GM12878 (cell line): ENCODE results near the gene TMEM263. TPM values are rescaled to one million over a fixed set of nuclear protein-coding genes. Genes with fewer than 3 reads are reported as not detected.

ENCODE experiments used
- ATAC-seq: fragments of 200-7000 bp; cut with Tn5 transposase; 3 replicates; pipeline ENCODE4 v1.9.1; 2020; ENCODE audit warnings: mild to moderate bottlenecking, moderate library complexity
- BruUV-seq: library from RNA; stranded (reverse); fragments of 400-500 nt; replicated peaks from 2 replicates; lab custom pipeline; 2021; lab: Mats Ljungman, UMichigan
- CTCF ChIA-PET: fragments of 300-600 bp; sonication (Branson Sonifier 250); formaldehyde crosslinking; extraction: SDS; loops from one replicate; lab custom pipeline; 2021; ENCODE audit warnings: inconsistent platforms; lab: Yijun Ruan, JAX
- POLR2A ChIA-PET: fragments of 350-600 bp; formaldehyde crosslinking; extraction: SDS; loops from one replicate; lab custom pipeline; 2021; ENCODE audit warnings: inconsistent platforms; lab: Charles Lee
- RAD21 ChIA-PET: fragments of 300-600 bp; sonication (Branson Sonifier 250); formaldehyde crosslinking; loops from one replicate; lab custom pipeline; 2023; ENCODE audit warnings: antibody characterized with exemption; ENCODE audit not compliant: unreplicated experiment; lab: Charles Lee
- SMC1A ChIA-PET: fragments of 300-600 bp; sonication (Branson Sonifier 250); formaldehyde crosslinking; loops from one replicate; lab custom pipeline; 2023; ENCODE audit not compliant: unreplicated experiment, uncharacterized antibody; lab: Charles Lee
- DNase-seq: peaks from one replicate; pipeline ENCODE4 v3.0.0-alpha.2; 2011; ENCODE audit warnings: low read depth, low spot score
- FAIRE-seq: peaks from 3 replicates; lab custom pipeline; 2011; peaks lifted over from hg19 to GRCh38; lab: Jason Lieb, UNC
- H2AFZ ChIP-seq: 2 replicates; pipeline ENCODE4 v1.6.0; 2011; ENCODE audit warnings: low read depth, low read length, control low read depth; ENCODE audit not compliant: control insufficient read depth
- H3K27ac ChIP-seq: 2 replicates; pipeline ENCODE4 v1.5.1; 2011; ENCODE audit warnings: control low read depth; ENCODE audit not compliant: control insufficient read depth, insufficient read depth
- H3K27me3 ChIP-seq, 2 experiments: replicated peaks in 1 of 2; 2 replicates each; pipeline versions ENCODE4 v1.6.0 to v1.6.1; 2011; ENCODE audit warnings: low read length in 1 of 2; ENCODE audit not compliant: control insufficient read depth in 2 of 2, insufficient read depth in 2 of 2
- H3K36me3 ChIP-seq, 2 experiments: 2 replicates each; pipeline ENCODE4 v1.5.1; 2011; ENCODE audit warnings: low read length in 1 of 2; ENCODE audit not compliant: control insufficient read depth in 2 of 2, insufficient read depth in 2 of 2
- H3K4me1 ChIP-seq: 2 replicates; pipeline ENCODE4 v1.6.1; 2011; ENCODE audit warnings: mild to moderate bottlenecking, low read length, moderate library complexity, mixed read lengths; ENCODE audit not compliant: control insufficient read depth, insufficient read depth
- H3K4me2 ChIP-seq: 2 replicates; pipeline ENCODE4 v1.6.0; 2011; ENCODE audit warnings: control low read depth; ENCODE audit not compliant: control insufficient read depth, insufficient read depth
- H3K4me3 ChIP-seq: fragments of 200-600 bp; sonication (generic); 2 replicates; pipeline ENCODE4 v1.5.1; 2016
- H3K79me2 ChIP-seq: 2 replicates; pipeline ENCODE4 v1.6.0; 2011; ENCODE audit warnings: low read length; ENCODE audit not compliant: control insufficient read depth, insufficient read depth
- H3K9ac ChIP-seq: 2 replicates; pipeline ENCODE4 v1.8.0; 2011; ENCODE audit warnings: low read length, control low read depth, mixed read lengths; ENCODE audit not compliant: control insufficient read depth, insufficient read depth
- H3K9me3 ChIP-seq: replicated peaks from 3 replicates; pipeline ENCODE4 v1.5.1; 2011; ENCODE audit warnings: mild to moderate bottlenecking, low read length; ENCODE audit not compliant: control insufficient read depth, insufficient read depth
- H4K20me1 ChIP-seq: 2 replicates; pipeline ENCODE4 v1.6.0; 2011; ENCODE audit not compliant: control insufficient read depth, insufficient read depth
- DPF2 ChIP-seq: fragments of 450-650 bp; IDR thresholded peaks from 2 replicates; pipeline ENCODE4 v1.6.1; 2017; ENCODE audit warnings: mild to moderate bottlenecking
- IKZF1 ChIP-seq: fragments of 450-650 bp; conservative IDR thresholded peaks from 2 replicates; pipeline ENCODE4 v1.6.1; 2017; ENCODE audit warnings: antibody characterized with exemption, mild to moderate bottlenecking
- JUND ChIP-seq: IDR thresholded peaks from 2 replicates; pipeline ENCODE4 v1.6.1; 2012; ENCODE audit warnings: low read depth, mild to moderate bottlenecking, low read length, improper control_type of control experiment, moderate library complexity
- KAT2A ChIP-seq: conservative IDR thresholded peaks from 2 replicates; pipeline ENCODE4 v1.6.1; 2011; ENCODE audit warnings: low read depth, low read length; ENCODE audit not compliant: control insufficient read depth
- KLF5 ChIP-seq: fragments of 450-650 bp; IDR thresholded peaks from 2 replicates; pipeline ENCODE4 v1.6.1; 2014; ENCODE audit warnings: mild to moderate bottlenecking; ENCODE audit not compliant: partially characterized antibody
- MTA3 ChIP-seq: IDR thresholded peaks from 2 replicates; pipeline ENCODE4 v1.6.1; 2012; ENCODE audit warnings: low read length, inconsistent platforms, borderline replicate concordance
- MXI1 ChIP-seq: fragments of 150-350 bp; IDR thresholded peaks from 2 replicates; pipeline ENCODE4 v1.6.1; 2011; ENCODE audit warnings: low read depth, mild to moderate bottlenecking, inconsistent platforms, low read length, improper control_type of control experiment
- NFXL1 ChIP-seq: fragments of 450-650 bp; IDR thresholded peaks from 2 replicates; pipeline ENCODE4 v1.6.1; 2017; ENCODE audit warnings: antibody characterized with exemption, mild to moderate bottlenecking, borderline replicate concordance
- NR2F1 ChIP-seq: fragments of 450-650 bp; conservative IDR thresholded peaks from 2 replicates; pipeline ENCODE4 v1.6.1; 2017; ENCODE audit warnings: mild to moderate bottlenecking
- POLR2A ChIP-seq: IDR thresholded peaks from 2 replicates; pipeline ENCODE4 v1.6.1; 2011; ENCODE audit warnings: low read depth, mild to moderate bottlenecking, low read length
- RFX5 ChIP-seq: IDR thresholded peaks from 2 replicates; pipeline ENCODE4 v1.6.1; 2011; ENCODE audit warnings: low read depth, low read length, improper control_type of control experiment
- SUPT20H ChIP-seq: IDR thresholded peaks from 2 replicates; pipeline ENCODE4 v1.6.1; 2011; ENCODE audit warnings: low read depth, mild to moderate bottlenecking, low read length, moderate library complexity, borderline replicate concordance; ENCODE audit not compliant: control insufficient read depth
- WGBS: methylation state at CpG from one replicate; pipeline ENCODE4 v1.1.6; 2016; ENCODE audit warnings: low lambda C conversion rate; ENCODE audit not compliant: insufficient replicate concordance, insufficient coverage; ENCODE audit errors: missing lambda C conversion rate; 5-methylcytosine and 5-hydroxymethylcytosine counted together
- in situ Hi-C: fragments of 300-500 bp; cut with MboI; formaldehyde crosslinking; loops from 9 replicates; pipeline ENCODE4 v1.14.3; 2018; ENCODE audit warnings: mixed read lengths
- intact Hi-C: fragments of 100-400 bp; cut with micrococcal nuclease; formaldehyde crosslinking; loops from one replicate; pipeline ENCODE4 v1.14.2; 2022; ENCODE audit not compliant: unreplicated experiment
- polyA plus RNA-seq, 11 experiments: library from polyadenylated mRNA; depleted of rRNA in 4 of 11; unstranded in 6 of 11; stranded (reverse) in 5 of 11; fragments of >200 nt; fragmentation: Nextera tagmentation in 4 of 11; fragmentation: Illumina TruSeq in 1 of 11; extraction: Ambion mirVana in 4 of 11; extraction: Trizol in 1 of 11; gene quantifications; 1 replicate in 1 of 11; 2 replicates in 10 of 11; pipeline versions ENCODE4 v1.2.1 to v1.2.3, GENCODE V29; 2011 to 2016; ENCODE audit warnings: inconsistent platforms in 2 of 11, missing spikeins in 2 of 11, low read depth in 1 of 11
- total RNA-seq, 4 experiments: library from RNA; depleted of rRNA in 3 of 4; stranded (reverse); fragments of >200 nt in 3 of 4; fragmentation: Illumina TruSeq in 1 of 4; extraction: Trizol in 1 of 4; gene quantifications; 2 replicates each; pipeline versions ENCODE4 v1.2.1 to v1.2.3, GENCODE V29; 2013 to 2021
- TF ChIP-seq, protein P1 (sequence below): IDR thresholded peaks from 2 replicates; pipeline ENCODE4 v1.6.1; 2011; ENCODE audit warnings: borderline replicate concordance, low read depth, mild to moderate bottlenecking, moderate library complexity, mixed read lengths, low read length; ENCODE audit not compliant: insufficient read depth; ENCODE audit errors: extremely low read length

Gene TMEM263
- total and polyA plus RNA-seq, 10 of the 15 experiments (the other 5 are each of a cell fraction or from before 2014, with no cell fraction given): 15.4 to 41.3 (median 27.6) TPM

DNA sequence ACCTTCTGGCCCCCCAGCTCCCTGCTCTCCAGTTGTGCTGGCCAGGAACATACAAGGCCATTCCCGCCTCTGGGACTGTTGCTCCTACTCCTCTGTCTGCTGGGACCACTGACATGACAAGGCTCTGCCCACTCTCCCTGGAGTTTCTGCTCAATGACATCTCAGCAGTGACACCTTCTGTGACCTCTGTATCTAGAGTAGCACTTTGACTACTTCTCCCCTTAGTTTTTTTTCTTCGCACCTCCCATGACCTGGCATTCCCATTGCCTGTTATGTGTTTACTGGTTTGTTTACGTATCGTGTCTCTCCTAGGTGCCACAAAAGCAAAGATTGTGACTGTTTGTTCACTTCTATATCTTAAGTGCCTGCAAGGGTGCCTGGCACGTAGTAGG, 40.1 kb upstream of the TMEM263 start:
- Histone ChIP-seq H4K20me1 (no peaks in the 10 kb centered on the region), H3K27ac (no peak overlapping the region), H3K36me3 (no peaks in the 10 kb centered on the region), H3K79me2 (no peaks in the 10 kb centered on the region), H2AFZ (no peak overlapping the region; the same call in 1 of the 2 replicates), H3K9me3 (no peaks in the 10 kb centered on the region; the same call in 2 of the 3 replicates), H3K9ac (no peak overlapping the region), H3K4me3 (no peak overlapping the region), H3K4me1 (peaks cover 19% of the 10 kb centered on the region), H3K4me2 (peak overlapping the region; percentile 17; the same call in 1 of the 2 replicates), H3K27me3 (no peaks in the 10 kb centered on the region)
- no TSS peak for BruUV-seq
- CTCF ChIA-PET: interaction anchor here (0.8 to 7.8 kb wide), 3 partner anchors 10 to 74 kb away, joined by 3 to 102 read pairs (median 60); no protein-coding TSS in a partner anchor
- TF ChIP-seq KLF5: no peak
- 0 out of 2 replicates have a peak, but pooled peaks have one; percentile 15 for TF ChIP-seq NR2F1
- in situ Hi-C loops (loop anchor here (5.0 kb wide), 1 partner anchor 528 kb away; no protein-coding TSS in a partner anchor), intact Hi-C loops (loop anchor here (5.0 to 10.0 kb wide), 3 partner anchors 73 to 691 kb away; no protein-coding TSS in a partner anchor)
- POLR2A ChIA-PET: no interaction called here
- RAD21 ChIA-PET: no interaction called here
- FAIRE-seq: no peak
- no peak for DNase-seq
- 39% methylated on average over 5 of the region's 5 CpGs for WGBS
- SMC1A ChIA-PET: interaction anchor here (0.6 to 1.4 kb wide), 3 partner anchors 9 to 538 kb away, joined by 3 to 4 read pairs (median 3); no protein-coding TSS in a partner anchor
- ATAC-seq: peak; percentile 18

DNA sequence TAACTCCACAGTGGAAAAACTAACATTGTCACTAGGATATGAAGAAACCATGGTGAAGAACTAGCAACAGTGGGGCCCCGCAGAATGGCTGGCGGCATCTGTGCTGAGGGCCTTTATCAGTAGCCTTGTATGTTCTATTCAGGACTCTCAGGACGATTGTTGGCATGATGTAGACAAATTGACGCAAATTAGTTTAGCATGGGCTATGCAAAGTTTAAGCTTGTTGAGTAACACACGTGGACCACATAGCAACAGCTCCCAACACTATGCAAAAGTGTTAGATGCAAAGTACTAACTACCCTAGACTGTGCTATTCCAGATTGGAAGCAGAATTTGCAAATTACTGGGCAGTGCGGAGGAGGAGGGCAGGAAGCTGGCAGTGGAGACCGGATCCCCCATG, 38.2 kb upstream of the TMEM263 start:
- CTCF ChIA-PET: interaction anchor here (1.0 to 7.8 kb wide), 7 partner anchors 12 to 560 kb away, joined by 3 to 102 read pairs (median 54); partner anchors contain the start of gene POLR3B
- ATAC-seq: no peak

More for the DNA sequence above, 38.2 kb upstream of the TMEM263 start:
- in situ Hi-C loops (loop anchor here (5.0 kb wide), 1 partner anchor 530 kb away; no protein-coding TSS in a partner anchor), intact Hi-C loops (loop anchor here (5.0 to 10.0 kb wide), 3 partner anchors 75 to 693 kb away; no protein-coding TSS in a partner anchor)
- FAIRE-seq: no peak
- H3K9me3 ChIP-seq: no peaks in the 10 kb centered on the region
- TF ChIP-seq NFXL1 (no peak), MTA3 (no peak), JUND (no peak), IKZF1 (no peak), KAT2A (no peak), MXI1 (no peak), RFX5 (no peak), DPF2 (no peak), SUPT20H (no peak), POLR2A (no peak)
- TF ChIP-seq, protein P1, sequence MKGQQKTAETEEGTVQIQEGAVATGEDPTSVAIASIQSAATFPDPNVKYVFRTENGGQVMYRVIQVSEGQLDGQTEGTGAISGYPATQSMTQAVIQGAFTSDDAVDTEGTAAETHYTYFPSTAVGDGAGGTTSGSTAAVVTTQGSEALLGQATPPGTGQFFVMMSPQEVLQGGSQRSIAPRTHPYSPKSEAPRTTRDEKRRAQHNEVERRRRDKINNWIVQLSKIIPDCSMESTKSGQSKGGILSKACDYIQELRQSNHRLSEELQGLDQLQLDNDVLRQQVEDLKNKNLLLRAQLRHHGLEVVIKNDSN: no peak
- no peaks in the 10 kb centered on the region for H4K20me1 ChIP-seq
- H3K4me2 ChIP-seq: no peak overlapping the region
- BruUV-seq: no TSS peak
- ChIA-PET SMC1A (interaction anchor here (0.8 to 4.5 kb wide), 10 partner anchors 10 to 694 kb away, joined by 3 to 26 read pairs (median 4); partner anchors contain the start of gene POLR3B), RAD21 (interaction anchor here (0.6 to 3.0 kb wide), 5 partner anchors 13 to 560 kb away, joined by 3 to 24 read pairs (median 9); partner anchors contain the start of gene POLR3B), POLR2A (no interaction called here)
- no peak overlapping the region for H3K9ac ChIP-seq
- 45% methylated on average over 7 of the region's 7 CpGs for WGBS
- no peaks in the 10 kb centered on the region; a peak in 1 of 4 replicates for H3K27me3 ChIP-seq
- no peaks in the 10 kb centered on the region for H3K36me3 ChIP-seq
- no peak for DNase-seq
- H3K27ac ChIP-seq: no peak overlapping the region
- no peak overlapping the region for H3K4me3 ChIP-seq
- no peak overlapping the region for H2AFZ ChIP-seq
- H3K4me1 ChIP-seq: peaks cover 7% of the 10 kb centered on the region
- H3K79me2 ChIP-seq: no peaks in the 10 kb centered on the region
